DOHH2 (cell line): ENCODE measurements around the gene SLC25A33.

Experiments
- H3F3A ChIP-seq: fragments of 200-600 bp; sonication (generic), shearing (Covaris generic); 2 replicates; pipeline ENCODE4 v1.6.0; 2016; ENCODE audit warnings: antibody characterized with exemption, mild to moderate bottlenecking; ENCODE audit not compliant: control insufficient read depth, insufficient read depth
- H3K27ac ChIP-seq: fragments of 200-600 bp; sonication (generic); 2 replicates; pipeline ENCODE4 v1.5.1; 2014; ENCODE audit warnings: low read depth, mild to moderate bottlenecking, low read length, moderate library complexity
- H3K27me3 ChIP-seq: fragments of 200-600 bp; sonication (generic); 2 replicates; pipeline ENCODE4 v1.6.1; 2014; ENCODE audit warnings: mild to moderate bottlenecking, low read length, mixed read lengths; ENCODE audit not compliant: control insufficient read depth
- H3K36me3 ChIP-seq: fragments of 200-600 bp; sonication (generic); 2 replicates; pipeline ENCODE4 v1.6.1; 2014; ENCODE audit warnings: mild to moderate bottlenecking, low read length, moderate library complexity, mixed read lengths; ENCODE audit not compliant: control insufficient read depth
- H3K4me1 ChIP-seq: fragments of 200-600 bp; sonication (generic); 2 replicates; pipeline ENCODE4 v1.6.1; 2014; ENCODE audit warnings: mild to moderate bottlenecking, low read length, mixed read lengths; ENCODE audit not compliant: control insufficient read depth
- H3K4me2 ChIP-seq: fragments of 200-600 bp; sonication (generic); 2 replicates; pipeline ENCODE4 v1.6.0; 2014; ENCODE audit warnings: mild to moderate bottlenecking, low read length, moderate library complexity
- H3K4me3 ChIP-seq: fragments of 200-600 bp; sonication (generic); 2 replicates; pipeline ENCODE4 v1.5.1; 2014; ENCODE audit warnings: mild to moderate bottlenecking, low read length, mixed read lengths
- H3K79me2 ChIP-seq: fragments of 200-600 bp; sonication (generic); 2 replicates; pipeline ENCODE4 v1.6.1; 2014; ENCODE audit warnings: mild to moderate bottlenecking, low read length, mixed read lengths; ENCODE audit not compliant: control insufficient read depth
- H3K9me2 ChIP-seq: fragments of 200-600 bp; sonication (generic); replicated peaks from 2 replicates; pipeline ENCODE4 v1.6.1; 2014; ENCODE audit warnings: mild to moderate bottlenecking, low read length, mixed read lengths; ENCODE audit not compliant: control insufficient read depth
- H3K9me3 ChIP-seq: fragments of 200-600 bp; sonication (generic); 2 replicates; pipeline ENCODE4 v1.6.1; 2014; ENCODE audit warnings: antibody characterized with exemption, low read length, mixed read lengths; ENCODE audit not compliant: control insufficient read depth, insufficient read depth
- H4K20me1 ChIP-seq: fragments of 200-600 bp; sonication (generic); 2 replicates; pipeline ENCODE4 v1.6.0; 2014; ENCODE audit warnings: low read depth, mild to moderate bottlenecking, antibody characterized with exemption, low read length, moderate library complexity; ENCODE audit not compliant: control insufficient read depth, insufficient read depth
- EZH2phosphoT487 ChIP-seq: fragments of 200-600 bp; sonication (generic); IDR thresholded peaks from 2 replicates; pipeline ENCODE4 v1.6.1; 2017; ENCODE audit warnings: borderline replicate concordance, mild to moderate bottlenecking, antibody characterized with exemption, low read length, moderate library complexity, mixed read lengths
- TF ChIP-seq, protein P1 (sequence below): fragments of 200-600 bp; sonication (generic); IDR thresholded peaks from one replicate; pipeline ENCODE4 v1.5.1; 2014; ENCODE audit warnings: antibody characterized with exemption, mild to moderate bottlenecking, low read depth, low read length; ENCODE audit not compliant: poor library complexity, severe bottlenecking

Gene SLC25A33

DNA sequence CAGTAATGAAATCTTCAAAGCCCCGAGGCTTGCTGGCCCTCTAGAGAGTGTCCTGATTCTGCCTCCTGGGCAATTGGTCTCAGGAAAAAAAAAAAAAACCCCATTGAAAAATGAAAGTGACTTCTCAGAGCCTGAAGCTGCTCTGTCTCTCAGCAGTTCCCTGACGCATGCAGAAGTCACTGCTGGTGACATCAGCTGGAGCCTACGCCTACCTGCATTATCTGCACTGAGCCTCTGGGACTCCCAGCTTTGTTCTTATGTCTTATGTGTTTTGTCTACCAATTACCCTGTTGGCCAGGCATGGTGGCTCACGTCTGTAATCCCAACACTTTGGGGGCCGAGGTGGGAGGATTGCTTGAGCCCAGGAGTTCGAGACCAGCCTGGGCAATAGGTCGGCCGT is 10.1 kb upstream of the SLC25A33 start:
- Histone ChIP-seq H3K4me2 (no peak overlapping the region), H3K36me3 (no peaks in the 10 kb centered on the region), H3K27ac (no peak overlapping the region), H3K4me1 (no peaks in the 10 kb centered on the region), H3K9me2 (no peaks in the 10 kb centered on the region), H3K4me3 (no peak overlapping the region), H3F3A (no peaks in the 10 kb centered on the region; the same call in 1 of the 2 replicates), H3K27me3 (no peaks in the 10 kb centered on the region), H3K9me3 (no peaks in the 10 kb centered on the region), H4K20me1 (no peaks in the 10 kb centered on the region), H3K79me2 (no peaks in the 10 kb centered on the region)
- TF ChIP-seq EZH2phosphoT487 = no peak
- TF ChIP-seq, protein P1, sequence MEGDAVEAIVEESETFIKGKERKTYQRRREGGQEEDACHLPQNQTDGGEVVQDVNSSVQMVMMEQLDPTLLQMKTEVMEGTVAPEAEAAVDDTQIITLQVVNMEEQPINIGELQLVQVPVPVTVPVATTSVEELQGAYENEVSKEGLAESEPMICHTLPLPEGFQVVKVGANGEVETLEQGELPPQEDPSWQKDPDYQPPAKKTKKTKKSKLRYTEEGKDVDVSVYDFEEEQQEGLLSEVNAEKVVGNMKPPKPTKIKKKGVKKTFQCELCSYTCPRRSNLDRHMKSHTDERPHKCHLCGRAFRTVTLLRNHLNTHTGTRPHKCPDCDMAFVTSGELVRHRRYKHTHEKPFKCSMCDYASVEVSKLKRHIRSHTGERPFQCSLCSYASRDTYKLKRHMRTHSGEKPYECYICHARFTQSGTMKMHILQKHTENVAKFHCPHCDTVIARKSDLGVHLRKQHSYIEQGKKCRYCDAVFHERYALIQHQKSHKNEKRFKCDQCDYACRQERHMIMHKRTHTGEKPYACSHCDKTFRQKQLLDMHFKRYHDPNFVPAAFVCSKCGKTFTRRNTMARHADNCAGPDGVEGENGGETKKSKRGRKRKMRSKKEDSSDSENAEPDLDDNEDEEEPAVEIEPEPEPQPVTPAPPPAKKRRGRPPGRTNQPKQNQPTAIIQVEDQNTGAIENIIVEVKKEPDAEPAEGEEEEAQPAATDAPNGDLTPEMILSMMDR = no peak

GRCh38 chr1:9530320-9530719 is 8.9 kb upstream of the SLC25A33 start:
- Histone ChIP-seq H4K20me1 (no peaks in the 10 kb centered on the region), H3K79me2 (no peaks in the 10 kb centered on the region), H3K4me1 (no peaks in the 10 kb centered on the region), H3F3A (no peaks in the 10 kb centered on the region; the same call in 1 of the 2 replicates), H3K27me3 (no peaks in the 10 kb centered on the region), H3K4me3 (no peak overlapping the region), H3K36me3 (no peaks in the 10 kb centered on the region), H3K9me3 (no peaks in the 10 kb centered on the region), H3K9me2 (no peaks in the 10 kb centered on the region), H3K4me2 (no peak overlapping the region), H3K27ac (no peak overlapping the region)
- TF ChIP-seq EZH2phosphoT487 = no peak
- TF ChIP-seq, protein P1 = no peak

- Histone ChIP-seq H3K27me3 (no peaks in the 10 kb centered on the region), H3K4me2 (no peak overlapping the region), H3K4me3 (no peak overlapping the region), H4K20me1 (no peaks in the 10 kb centered on the region), H3K9me3 (no peaks in the 10 kb centered on the region), H3K79me2 (peaks cover 10% of the 10 kb centered on the region), H3F3A (no peaks in the 10 kb centered on the region; the same call in 1 of the 2 replicates), H3K36me3 (peaks cover 2% of the 10 kb centered on the region), H3K4me1 (peaks cover 16% of the 10 kb centered on the region), H3K27ac (no peak overlapping the region), H3K9me2 (no peaks in the 10 kb centered on the region)
- TF ChIP-seq EZH2phosphoT487 = no peak
- TF ChIP-seq, protein P1 = no peak
Observed at GRCh38 chr1:9534953-9535352, 4.3 kb upstream of the SLC25A33 start.
